Trophoblast cell (in vitro differentiated cells and primary cell): ENCODE results near the gene MYZAP.

Experiments used
- DNase-seq, 2 donors: peaks; one replicate each; pipeline ENCODE4 v3.0.0-alpha.2; 2016
- H2AFZ ChIP-seq: 2 replicates; pipeline ENCODE4 v1.6.1; 2013; ENCODE audit warnings: low read length, moderate library complexity, mild to moderate bottlenecking; ENCODE audit not compliant: insufficient read depth, poor library complexity
- H2AK5ac ChIP-seq: 2 replicates; pipeline ENCODE4 v1.6.1; 2013; ENCODE audit warnings: mild to moderate bottlenecking, low read length
- H2BK120ac ChIP-seq: 2 replicates; pipeline ENCODE4 v1.6.1; 2013; ENCODE audit warnings: low read length, mild to moderate bottlenecking, moderate library complexity; ENCODE audit not compliant: insufficient read depth, poor library complexity
- H2BK12ac ChIP-seq: 2 replicates; pipeline ENCODE4 v1.6.1; 2013; ENCODE audit warnings: mild to moderate bottlenecking, low read length, moderate library complexity
- H2BK5ac ChIP-seq: 2 replicates; pipeline ENCODE4 v1.6.1; 2013; ENCODE audit warnings: low read length, low read depth, moderate library complexity, mild to moderate bottlenecking; ENCODE audit not compliant: poor library complexity
- H3K14ac ChIP-seq: 2 replicates; pipeline ENCODE4 v1.6.1; 2013; ENCODE audit warnings: mild to moderate bottlenecking, low read length
- H3K18ac ChIP-seq: 2 replicates; pipeline ENCODE4 v1.6.1; 2013; ENCODE audit warnings: mild to moderate bottlenecking, low read length
- H3K23ac ChIP-seq: 2 replicates; pipeline ENCODE4 v1.6.1; 2013; ENCODE audit warnings: low read length
- H3K27ac ChIP-seq: 2 replicates; pipeline ENCODE4 v1.5.1; 2013; ENCODE audit warnings: low read depth, mild to moderate bottlenecking, inconsistent platforms, low read length, moderate library complexity
- H3K27me3 ChIP-seq: 2 replicates; pipeline ENCODE4 v1.6.1; 2013; ENCODE audit warnings: inconsistent platforms, mild to moderate bottlenecking, low read length, moderate library complexity; ENCODE audit not compliant: insufficient read depth
- H3K36me3 ChIP-seq, 2 experiments: 1 replicate in 1 of 2; 2 replicates in 1 of 2; pipeline ENCODE4 v1.6.1; 2013; ENCODE audit warnings: low read length in 2 of 2, mild to moderate bottlenecking in 2 of 2, moderate library complexity in 1 of 2; ENCODE audit not compliant: insufficient read depth in 2 of 2, control insufficient read depth in 1 of 2
- H3K4ac ChIP-seq: 2 replicates; pipeline ENCODE4 v1.6.1; 2013; ENCODE audit warnings: low read depth, mild to moderate bottlenecking, low read length, moderate library complexity
- H3K4me1 ChIP-seq, 2 experiments: 1 replicate in 1 of 2; 2 replicates in 1 of 2; pipeline ENCODE4 v1.6.1; 2013; ENCODE audit warnings: low read length in 2 of 2, mild to moderate bottlenecking in 2 of 2, moderate library complexity in 1 of 2; ENCODE audit not compliant: insufficient read depth in 2 of 2, control insufficient read depth in 1 of 2
- H3K4me2 ChIP-seq: 2 replicates; pipeline ENCODE4 v1.6.1; 2013; ENCODE audit warnings: inconsistent platforms, mild to moderate bottlenecking, low read length, moderate library complexity
- H3K4me3 ChIP-seq: 2 replicates; pipeline ENCODE4 v1.5.1; 2013; ENCODE audit warnings: mild to moderate bottlenecking, low read depth, low read length, inconsistent platforms
- H3K79me1 ChIP-seq: one replicate; pipeline ENCODE4 v1.6.1; 2013; ENCODE audit warnings: low read length
- H3K79me2 ChIP-seq: 2 replicates; pipeline ENCODE4 v1.6.1; 2013; ENCODE audit warnings: low read length, mild to moderate bottlenecking; ENCODE audit not compliant: control insufficient read depth, insufficient read depth, poor library complexity
- H3K9ac ChIP-seq: 2 replicates; pipeline ENCODE4 v1.6.1; 2013; ENCODE audit warnings: mild to moderate bottlenecking, low read length
- H3K9me3 ChIP-seq: 2 replicates; pipeline ENCODE4 v1.6.1; 2013; ENCODE audit warnings: low read depth, mild to moderate bottlenecking, control low read depth, inconsistent platforms, low read length; ENCODE audit not compliant: insufficient read depth
- H4K12ac ChIP-seq: 2 replicates; pipeline ENCODE4 v1.6.1; 2013; ENCODE audit warnings: low read depth, mild to moderate bottlenecking, low read length, moderate library complexity
- H4K8ac ChIP-seq: 2 replicates; pipeline ENCODE4 v1.6.1; 2013; ENCODE audit warnings: low read depth, mild to moderate bottlenecking, low read length, moderate library complexity
- H4K91ac ChIP-seq: one replicate; pipeline ENCODE4 v1.6.1; 2013; ENCODE audit warnings: low read depth, mild to moderate bottlenecking, low read length, moderate library complexity
- WGBS: extraction: QIAGEN DNeasy Blood & Tissue Kit; methylation state at CpG from one replicate; pipeline ENCODE4 v1.1.7; 2013; ENCODE audit warnings: missing lambda C conversion rate; ENCODE audit not compliant: insufficient read length, insufficient coverage; ENCODE audit errors: extremely low coverage; 5-methylcytosine and 5-hydroxymethylcytosine counted together

Gene MYZAP

DNA sequence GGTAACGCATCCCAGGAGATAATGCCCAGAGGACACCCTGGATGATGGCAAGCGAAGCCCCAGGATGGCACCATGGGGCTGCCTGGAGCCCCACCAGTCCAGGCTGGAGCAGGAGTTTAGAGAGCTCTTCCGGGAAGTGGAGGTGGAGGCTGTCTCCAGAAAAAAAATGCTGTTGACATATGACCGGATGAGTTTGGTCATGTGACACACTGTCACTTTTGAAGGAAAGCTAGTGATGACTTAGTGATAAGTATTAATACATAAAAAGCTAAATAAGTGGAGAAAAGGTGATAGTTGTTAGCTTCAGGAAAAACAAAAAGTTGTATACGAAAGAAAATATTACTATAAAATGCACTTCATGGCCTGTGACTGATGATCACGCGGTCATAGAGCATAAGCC is 20.0 kb upstream of the MYZAP start:
- peaks cover 2% of the 10 kb centered on the region for H3K9me3 ChIP-seq
- DNase-seq: no peak
- no peak overlapping the region for H2BK5ac ChIP-seq
- H4K91ac ChIP-seq: no peak overlapping the region
- no peak overlapping the region for H3K18ac ChIP-seq
- no peak overlapping the region for H3K4me3 ChIP-seq
- no peak overlapping the region for H4K8ac ChIP-seq
- no peaks in the 10 kb centered on the region for H3K79me2 ChIP-seq
- no peak overlapping the region for H2AK5ac ChIP-seq
- H3K79me1 ChIP-seq: no peaks in the 10 kb centered on the region
- H2BK120ac ChIP-seq: no peak overlapping the region
- WGBS: no CpG with 5 or more reads among the region's 7 CpGs
- no peak overlapping the region for H4K12ac ChIP-seq
- no peak overlapping the region for H2AFZ ChIP-seq
- no peak overlapping the region for H3K9ac ChIP-seq
- no peak overlapping the region for H3K4me2 ChIP-seq
- no peak overlapping the region for H2BK12ac ChIP-seq
- no peak overlapping the region for H3K4ac ChIP-seq
- no peak overlapping the region for H3K14ac ChIP-seq
- no peaks in the 10 kb centered on the region for H3K4me1 ChIP-seq
- no peaks in the 10 kb centered on the region for H3K36me3 ChIP-seq
- no peak overlapping the region for H3K27ac ChIP-seq
- H3K23ac ChIP-seq: no peak overlapping the region
- H3K27me3 ChIP-seq: no peaks in the 10 kb centered on the region

GRCh38 chr15:57572468-57572867 is 19.2 kb upstream of the MYZAP start:
- DNase-seq: no peak
- Histone ChIP-seq H2BK5ac (no peak overlapping the region), H3K79me2 (no peaks in the 10 kb centered on the region), H3K27me3 (no peaks in the 10 kb centered on the region), H4K12ac (no peak overlapping the region), H2AK5ac (no peak overlapping the region), H2BK12ac (no peak overlapping the region), H2BK120ac (no peak overlapping the region), H3K79me1 (no peaks in the 10 kb centered on the region), H3K23ac (no peak overlapping the region), H4K8ac (no peak overlapping the region), H2AFZ (no peak overlapping the region), H3K4me3 (no peak overlapping the region), H3K4ac (no peak overlapping the region), H3K27ac (no peak overlapping the region), H3K9me3 (peaks cover 2% of the 10 kb centered on the region), H3K36me3 (no peaks in the 10 kb centered on the region), H4K91ac (no peak overlapping the region), H3K4me2 (no peak overlapping the region), H3K9ac (no peak overlapping the region), H3K18ac (no peak overlapping the region), H3K4me1 (no peaks in the 10 kb centered on the region), H3K14ac (no peak overlapping the region)
- WGBS: no CpG with 5 or more reads among the region's 3 CpGs

- H3K79me1 ChIP-seq: no peaks in the 10 kb centered on the region
- no peaks in the 10 kb centered on the region for H3K79me2 ChIP-seq
- H2AK5ac ChIP-seq: no peak overlapping the region
- H2BK120ac ChIP-seq: no peak overlapping the region
- H3K9ac ChIP-seq: no peak overlapping the region
- H3K4me1 ChIP-seq: no peaks in the 10 kb centered on the region
- no peak overlapping the region for H4K91ac ChIP-seq
- no peak overlapping the region for H4K12ac ChIP-seq
- no peaks in the 10 kb centered on the region for H3K27me3 ChIP-seq
- no peak overlapping the region for H3K27ac ChIP-seq
- H4K8ac ChIP-seq: no peak overlapping the region
- peaks cover 2% of the 10 kb centered on the region for H3K9me3 ChIP-seq
- H3K36me3 ChIP-seq: no peaks in the 10 kb centered on the region
- no peak overlapping the region for H3K4me2 ChIP-seq
- H2BK12ac ChIP-seq: no peak overlapping the region
- no peak overlapping the region for H3K23ac ChIP-seq
- no peak overlapping the region for H3K4me3 ChIP-seq
- no peak for DNase-seq
- H2BK5ac ChIP-seq: no peak overlapping the region
- no peak overlapping the region for H3K18ac ChIP-seq
- WGBS: no CpG with 5 or more reads among the region's 4 CpGs
- H3K4ac ChIP-seq: no peak overlapping the region
- H2AFZ ChIP-seq: no peak overlapping the region
- H3K14ac ChIP-seq: no peak overlapping the region
Measured at GRCh38 chr15:57573151-57573550, 18.6 kb upstream of the MYZAP start.

- Histone ChIP-seq H2BK120ac (no peak overlapping the region), H3K4ac (no peak overlapping the region), H4K8ac (no peak overlapping the region), H3K36me3 (no peaks in the 10 kb centered on the region), H2AK5ac (no peak overlapping the region), H3K9ac (no peak overlapping the region), H3K4me2 (no peak overlapping the region), H3K79me1 (no peaks in the 10 kb centered on the region), H3K27ac (no peak overlapping the region), H3K23ac (no peak overlapping the region), H3K14ac (no peak overlapping the region), H4K91ac (no peak overlapping the region), H3K27me3 (no peaks in the 10 kb centered on the region), H3K4me3 (no peak overlapping the region), H3K9me3 (peaks cover 5% of the 10 kb centered on the region), H3K18ac (no peak overlapping the region), H2BK12ac (no peak overlapping the region), H3K4me1 (peaks cover 3% of the 10 kb centered on the region in 2 experiments), H4K12ac (no peak overlapping the region), H2BK5ac (no peak overlapping the region), H2AFZ (no peak overlapping the region), H3K79me2 (no peaks in the 10 kb centered on the region)
- no peak for DNase-seq
- WGBS: no CpG with 5 or more reads among the region's 5 CpGs
Measured at GRCh38 chr15:57575363-57575762, 16.3 kb upstream of the MYZAP start.
